Sigmoid colon (tissue), 7 donors: ENCODE results near the gene TMOD1. TPM values are rescaled to one million over a fixed set of nuclear protein-coding genes. Genes with fewer than 3 reads are reported as not detected.

Experiments
- DNase-seq: peaks from one replicate; pipeline ENCODE4 v3.0.0-alpha.2; 2019
- H3K27ac ChIP-seq, 4 donors: fragments of 200-600 bp; sonication (generic); one replicate each; pipeline ENCODE4 v1.5.1; 2016 to 2019; ENCODE audit warnings: mild to moderate bottlenecking in 1 of 4
- H3K27me3 ChIP-seq, 3 donors: fragments of 200-600 bp; sonication (generic); one replicate each; pipeline ENCODE4 v1.5.1; 2019; ENCODE audit warnings: mild to moderate bottlenecking in 1 of 3
- H3K36me3 ChIP-seq, 4 donors: fragments of 200-600 bp; sonication (generic); one replicate each; pipeline ENCODE4 v1.5.1; 2016 to 2019
- H3K4me1 ChIP-seq, 4 donors: fragments of 200-600 bp; sonication (generic); one replicate each; pipeline ENCODE4 v1.5.1; 2017 to 2019
- H3K4me3 ChIP-seq, 4 donors: fragments of 200-600 bp; sonication (generic); one replicate each; pipeline ENCODE4 v1.5.1; 2017 to 2019; ENCODE audit warnings: mild to moderate bottlenecking in 2 of 4, moderate library complexity in 1 of 4
- H3K9me3 ChIP-seq, 4 donors: fragments of 200-600 bp in 3 of 4; sonication (generic) in 3 of 4; one replicate each; pipeline versions ENCODE4 v1.5.1 to v1.6.1; 2013 to 2019
- EP300 ChIP-seq, 4 donors: sonication (generic); formaldehyde crosslinking; IDR thresholded peaks; one replicate each; pipeline ENCODE4 v1.6.1; 2017; ENCODE audit warnings: antibody characterized with exemption in 4 of 4
- POLR2A ChIP-seq, 2 donors: fragments of 450-650 bp; IDR thresholded peaks; one replicate each; pipeline ENCODE4 v1.6.1; 2016; ENCODE audit warnings: antibody characterized with exemption in 2 of 2, mild to moderate bottlenecking in 2 of 2, moderate library complexity in 2 of 2
- POLR2AphosphoS5 ChIP-seq, 4 donors: sonication (generic); formaldehyde crosslinking; IDR thresholded peaks; one replicate each; pipeline ENCODE4 v1.6.1; 2017; ENCODE audit warnings: antibody characterized with exemption in 4 of 4
- WGBS, 2 donors: extraction: QIAGEN DNeasy Blood & Tissue Kit; methylation state at CpG; one replicate each; pipeline ENCODE4 v1.1.7; 2013; 5-methylcytosine and 5-hydroxymethylcytosine counted together
- intact Hi-C: fragments of 100-400 bp; cut with DNase I; formaldehyde crosslinking; loops from one replicate; pipeline ENCODE4 v1.15.1; 2023
- polyA plus RNA-seq, 3 donors: library from polyadenylated mRNA; stranded (reverse); fragments of 200-250 nt; gene quantifications; one replicate each; pipeline ENCODE4 v1.2.3, GENCODE V29; 2013
- total RNA-seq, 4 donors: library from RNA; depleted of rRNA; stranded (reverse); fragments of >200 nt; gene quantifications; one replicate each; pipeline ENCODE4 v1.1.0, GENCODE V29; 2016
- TF ChIP-seq, protein P1 (sequence below), 4 experiments: fragments of 450-650 bp in 3 of 4; fragments of 200-600 bp in 1 of 4; IDR thresholded peaks; one replicate each; pipeline ENCODE4 v1.5.1; 2016 to 2019; ENCODE audit warnings: antibody characterized with exemption in 4 of 4, mild to moderate bottlenecking in 3 of 4, moderate library complexity in 2 of 4
- donor health status: healthy with polysubstance abuse.
- donor health status: Bipolar disorder and iron deficiency.
- donor health status: healthy.

The TMOD1 gene
- total and polyA plus RNA-seq, 7 donors, result 1.6 to 56.8 (median 28.5) TPM

DNA sequence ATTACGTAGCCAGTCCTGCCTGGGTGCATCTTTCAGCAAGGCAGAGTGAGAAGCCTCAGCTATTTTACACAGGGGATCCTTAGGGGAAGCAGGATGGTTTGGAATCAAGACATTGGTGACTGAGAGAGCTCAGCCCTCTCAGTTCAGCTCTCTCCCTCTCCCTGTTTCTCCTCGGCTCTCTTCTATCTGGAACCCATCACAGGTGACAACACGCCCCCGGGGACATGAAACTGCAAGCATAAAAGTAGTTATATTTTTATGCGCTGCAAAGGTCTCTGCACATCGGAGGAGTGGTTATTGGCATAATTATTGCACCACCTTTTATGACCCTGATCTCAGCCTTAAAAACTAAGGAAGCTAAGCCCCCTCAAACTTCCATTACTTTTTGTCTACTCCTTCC, 14.2 kb downstream of the TMOD1 start:
- Histone ChIP-seq H3K27me3 (no peaks in the 10 kb centered on the region), H3K36me3 (no peaks in the 10 kb centered on the region), H3K9me3 (no peaks in the 10 kb centered on the region), H3K4me3 (no peak overlapping the region), H3K27ac (peak overlapping the region; percentile 41 to 90 (median 86)), H3K4me1 (peaks cover 0 to 68% (median 63%) of the 10 kb centered on the region in 4 donors)
- TF ChIP-seq POLR2AphosphoS5 (IDR thresholded peaks at IDR 0.05) (no peak), POLR2A (IDR thresholded peaks at IDR 0.05) (no peak), EP300 (IDR thresholded peaks at IDR 0.05) (no peak)
- TF ChIP-seq, protein P1, sequence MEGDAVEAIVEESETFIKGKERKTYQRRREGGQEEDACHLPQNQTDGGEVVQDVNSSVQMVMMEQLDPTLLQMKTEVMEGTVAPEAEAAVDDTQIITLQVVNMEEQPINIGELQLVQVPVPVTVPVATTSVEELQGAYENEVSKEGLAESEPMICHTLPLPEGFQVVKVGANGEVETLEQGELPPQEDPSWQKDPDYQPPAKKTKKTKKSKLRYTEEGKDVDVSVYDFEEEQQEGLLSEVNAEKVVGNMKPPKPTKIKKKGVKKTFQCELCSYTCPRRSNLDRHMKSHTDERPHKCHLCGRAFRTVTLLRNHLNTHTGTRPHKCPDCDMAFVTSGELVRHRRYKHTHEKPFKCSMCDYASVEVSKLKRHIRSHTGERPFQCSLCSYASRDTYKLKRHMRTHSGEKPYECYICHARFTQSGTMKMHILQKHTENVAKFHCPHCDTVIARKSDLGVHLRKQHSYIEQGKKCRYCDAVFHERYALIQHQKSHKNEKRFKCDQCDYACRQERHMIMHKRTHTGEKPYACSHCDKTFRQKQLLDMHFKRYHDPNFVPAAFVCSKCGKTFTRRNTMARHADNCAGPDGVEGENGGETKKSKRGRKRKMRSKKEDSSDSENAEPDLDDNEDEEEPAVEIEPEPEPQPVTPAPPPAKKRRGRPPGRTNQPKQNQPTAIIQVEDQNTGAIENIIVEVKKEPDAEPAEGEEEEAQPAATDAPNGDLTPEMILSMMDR (IDR thresholded peaks at IDR 0.05), result no peak
- intact Hi-C loops, result loop anchor here (5.0 kb wide), 1 partner anchor 77 kb away; no protein-coding TSS in a partner anchor
- 58 to 64% methylated on average over 6 of the region's 6 CpGs for WGBS, 2 donors
- DNase-seq, result no peak

DNA sequence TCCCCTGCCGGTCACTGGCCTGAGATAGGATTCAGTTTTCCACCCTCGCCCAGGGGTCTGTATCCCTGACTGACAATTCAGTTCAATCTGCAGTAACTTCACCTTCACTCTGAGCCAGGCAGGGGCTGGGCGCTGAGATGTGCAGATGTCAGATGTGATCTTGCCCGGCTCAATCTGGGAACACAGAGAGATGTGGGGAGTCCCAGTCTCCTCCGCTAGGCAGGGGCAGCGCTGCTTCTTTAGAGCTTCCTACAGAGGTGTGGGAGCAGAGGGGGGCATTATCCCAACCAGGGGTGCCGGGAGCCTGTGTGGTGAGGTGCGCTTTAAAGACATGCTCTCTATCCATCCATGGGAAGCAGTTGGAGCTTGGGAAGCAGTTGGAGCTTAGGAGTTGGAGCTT, 14.6 kb downstream of the TMOD1 start:
- no peaks in the 10 kb centered on the region for H3K36me3 ChIP-seq
- intact Hi-C loops, result loop anchor here (5.0 kb wide), 1 partner anchor 76 kb away; no protein-coding TSS in a partner anchor
- no peak for DNase-seq
- peaks cover 0 to 68% (median 63%) of the 10 kb centered on the region in 4 donors for H3K4me1 ChIP-seq
- no peaks in the 10 kb centered on the region for H3K9me3 ChIP-seq
- TF ChIP-seq POLR2AphosphoS5 (IDR thresholded peaks at IDR 0.05), result no peak
- no peak for TF ChIP-seq POLR2A (IDR thresholded peaks at IDR 0.05)
- TF ChIP-seq EP300 (IDR thresholded peaks at IDR 0.05), result no peak
- TF ChIP-seq, protein P1 (IDR thresholded peaks at IDR 0.05), result no peak
- 89 to 92% methylated on average over 8 of the region's 8 CpGs for WGBS, 2 donors
- H3K27me3 ChIP-seq, result no peaks in the 10 kb centered on the region
- H3K27ac ChIP-seq, result peak overlapping the region; percentile 41 to 90 (median 86)
- no peak overlapping the region for H3K4me3 ChIP-seq

DNA sequence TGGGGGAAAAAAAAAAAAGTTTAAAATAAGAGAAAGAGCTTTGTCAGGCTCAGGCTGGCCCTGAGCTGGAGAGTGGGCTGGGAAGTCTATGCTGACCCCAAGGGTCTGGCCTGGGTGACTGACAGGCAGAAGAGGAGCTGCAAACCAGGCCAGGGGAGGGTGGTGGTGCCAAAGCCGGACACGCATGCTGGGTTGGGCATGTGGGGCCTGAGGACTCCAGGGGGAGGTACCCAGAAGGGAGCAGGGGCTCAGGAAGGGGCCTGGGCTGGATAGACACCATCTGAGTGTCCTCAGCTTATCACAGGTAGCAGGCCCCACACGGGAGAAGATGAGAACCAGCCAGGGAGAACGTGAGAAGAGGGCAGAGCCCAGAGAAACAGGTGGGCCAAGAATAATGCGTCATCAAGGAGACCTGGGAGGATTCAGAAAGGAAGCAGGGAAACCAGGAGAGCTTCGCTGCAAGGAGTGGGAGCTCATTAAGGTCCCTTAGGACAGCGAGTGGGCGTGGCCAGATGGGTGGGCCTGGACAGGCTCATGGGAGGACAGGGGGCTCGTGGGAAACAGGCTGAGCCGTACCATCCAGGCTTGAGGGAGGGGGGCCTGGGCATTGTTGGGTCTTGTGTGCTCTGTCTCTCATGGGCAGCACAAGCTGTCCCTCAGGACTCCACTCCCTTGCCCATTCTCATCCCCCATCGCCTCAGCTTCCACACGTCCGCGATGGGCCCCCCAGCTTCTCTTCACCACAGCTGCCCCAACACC, 16.0 kb downstream of the TMOD1 start:
- Histone ChIP-seq H3K36me3 (no peaks in the 10 kb centered on the region), H3K27me3 (no peaks in the 10 kb centered on the region), H3K27ac (peak overlapping the region; percentile 82 to 90 (median 86)), H3K4me1 (peaks cover 0 to 74% (median 71%) of the 10 kb centered on the region in 4 donors), H3K4me3 (no peak overlapping the region), H3K9me3 (no peaks in the 10 kb centered on the region)
- DNase-seq, result no peak
- intact Hi-C loops, result loop anchor here (5.0 kb wide), 1 partner anchor 75 kb away; no protein-coding TSS in a partner anchor
- WGBS, 2 donors, result 85 to 88% methylated on average over 14 of the region's 14 CpGs
- TF ChIP-seq POLR2AphosphoS5 (IDR thresholded peaks at IDR 0.05) (no peak), EP300 (IDR thresholded peaks at IDR 0.05) (no peak), POLR2A (IDR thresholded peaks at IDR 0.05) (no peak)
- TF ChIP-seq, protein P1 (IDR thresholded peaks at IDR 0.05), result no peak

DNA sequence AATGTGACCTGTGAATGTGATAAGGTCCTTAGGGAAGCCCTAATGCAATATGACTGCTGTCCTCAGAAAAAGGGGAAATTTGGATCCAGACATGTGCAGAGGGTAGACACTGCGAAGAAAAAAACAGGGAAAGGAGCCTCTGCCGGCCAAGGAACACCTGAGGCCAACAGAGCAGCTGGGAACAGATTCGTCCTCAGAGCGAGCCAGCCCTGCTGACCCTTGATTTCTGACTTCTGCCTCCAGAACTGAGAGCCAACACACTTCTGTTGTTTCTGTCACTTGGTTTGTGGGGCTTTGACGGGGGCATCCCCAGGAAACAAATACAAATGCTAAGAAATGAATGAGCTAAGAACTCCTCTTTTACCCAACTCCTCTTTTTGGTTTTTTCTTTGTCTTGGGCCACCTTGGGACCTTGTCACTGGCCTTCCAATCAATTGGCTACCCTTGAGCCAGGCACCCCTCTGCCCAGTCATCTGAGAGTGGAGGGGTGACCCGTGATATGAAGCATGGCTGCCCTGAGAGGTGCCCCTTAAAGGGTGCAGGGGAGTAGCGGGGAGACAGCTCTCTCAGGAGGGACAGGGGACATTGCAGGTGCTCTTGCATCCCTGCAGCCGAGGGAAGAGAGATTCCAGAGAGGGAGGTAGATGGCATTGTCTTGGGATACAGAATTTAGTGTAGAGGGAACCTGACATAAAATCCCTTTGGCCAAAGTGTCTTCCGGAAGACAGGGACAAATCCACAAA, 16.9 kb downstream of the TMOD1 start:
- peaks cover 0 to 80% (median 72%) of the 10 kb centered on the region in 4 donors for H3K4me1 ChIP-seq
- TF ChIP-seq POLR2A (IDR thresholded peaks at IDR 0.05) (no peak), POLR2AphosphoS5 (IDR thresholded peaks at IDR 0.05) (no peak), EP300 (IDR thresholded peaks at IDR 0.05) (no peak)
- TF ChIP-seq, protein P1 (IDR thresholded peaks at IDR 0.05), result no peak
- no peak for DNase-seq
- no peaks in the 10 kb centered on the region for H3K27me3 ChIP-seq
- no peak overlapping the region for H3K4me3 ChIP-seq
- peak overlapping the region; percentile 82 to 90 (median 86) for H3K27ac ChIP-seq
- intact Hi-C loops, result loop anchor here (5.0 kb wide), 1 partner anchor 74 kb away; no protein-coding TSS in a partner anchor
- no peaks in the 10 kb centered on the region for H3K36me3 ChIP-seq
- WGBS, 2 donors, result 75 to 82% methylated on average over 9 of the region's 9 CpGs
- H3K9me3 ChIP-seq, result no peaks in the 10 kb centered on the region
